Measurements from ENCODE around the gene NSG2.
A peak's percentile ranks its signal among the peaks of the same experiment; 100 is the strongest.

The NSG2 gene

DNA sequence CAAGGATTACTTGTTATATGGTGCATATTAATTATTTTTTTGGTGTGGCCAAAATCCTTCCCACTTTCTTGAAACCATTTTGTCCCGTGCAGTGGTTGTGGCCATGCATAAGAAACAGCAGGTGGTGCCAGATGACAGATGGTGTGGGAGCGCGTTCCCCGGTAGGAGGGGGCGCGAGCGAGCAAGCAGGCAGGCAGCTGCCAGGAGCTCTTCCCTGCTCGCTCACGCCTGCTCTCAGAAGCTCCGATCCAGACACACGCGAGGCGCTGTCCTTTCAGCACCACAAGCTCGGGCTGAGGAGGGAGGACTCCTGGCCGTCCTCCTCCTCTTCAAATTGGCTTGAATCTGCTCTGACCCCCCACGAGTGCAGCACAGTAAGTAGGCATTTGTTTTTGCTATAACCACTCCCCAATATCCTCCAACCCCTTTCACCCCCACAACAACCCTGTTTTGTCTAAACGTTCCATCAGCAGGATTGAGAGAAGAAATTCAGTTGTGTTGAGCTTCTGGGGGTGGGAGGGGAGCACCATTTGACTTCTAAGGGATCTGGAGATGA lies at the start of gene NSG2:
Gene NSG2, plus strand, starts transcription at position 237 of the 556 bp plus-strand sequence. CDS start 1,050 bp downstream, outside the sequence.
- DNase-seq = peak; percentile 92
- Mint-ChIP-seq H3K27me3 (ENCODE audit: low read depth, poor library complexity) (peaks cover 36% of the 10 kb centered on the region), H3K36me3 (ENCODE audit: low read depth) (no peaks in the 10 kb centered on the region), H3K4me3 (no peak within 1 kb of the TSS), H3K27ac (no peak within 1 kb of the TSS), H3K9me3 (no peaks in the 10 kb centered on the region), H3K4me1 (no peaks in the 10 kb centered on the region)
- TF ChIP-seq, protein P1, sequence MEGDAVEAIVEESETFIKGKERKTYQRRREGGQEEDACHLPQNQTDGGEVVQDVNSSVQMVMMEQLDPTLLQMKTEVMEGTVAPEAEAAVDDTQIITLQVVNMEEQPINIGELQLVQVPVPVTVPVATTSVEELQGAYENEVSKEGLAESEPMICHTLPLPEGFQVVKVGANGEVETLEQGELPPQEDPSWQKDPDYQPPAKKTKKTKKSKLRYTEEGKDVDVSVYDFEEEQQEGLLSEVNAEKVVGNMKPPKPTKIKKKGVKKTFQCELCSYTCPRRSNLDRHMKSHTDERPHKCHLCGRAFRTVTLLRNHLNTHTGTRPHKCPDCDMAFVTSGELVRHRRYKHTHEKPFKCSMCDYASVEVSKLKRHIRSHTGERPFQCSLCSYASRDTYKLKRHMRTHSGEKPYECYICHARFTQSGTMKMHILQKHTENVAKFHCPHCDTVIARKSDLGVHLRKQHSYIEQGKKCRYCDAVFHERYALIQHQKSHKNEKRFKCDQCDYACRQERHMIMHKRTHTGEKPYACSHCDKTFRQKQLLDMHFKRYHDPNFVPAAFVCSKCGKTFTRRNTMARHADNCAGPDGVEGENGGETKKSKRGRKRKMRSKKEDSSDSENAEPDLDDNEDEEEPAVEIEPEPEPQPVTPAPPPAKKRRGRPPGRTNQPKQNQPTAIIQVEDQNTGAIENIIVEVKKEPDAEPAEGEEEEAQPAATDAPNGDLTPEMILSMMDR (IDR thresholded peaks at IDR 0.05) = peak; percentile 84

DNA sequence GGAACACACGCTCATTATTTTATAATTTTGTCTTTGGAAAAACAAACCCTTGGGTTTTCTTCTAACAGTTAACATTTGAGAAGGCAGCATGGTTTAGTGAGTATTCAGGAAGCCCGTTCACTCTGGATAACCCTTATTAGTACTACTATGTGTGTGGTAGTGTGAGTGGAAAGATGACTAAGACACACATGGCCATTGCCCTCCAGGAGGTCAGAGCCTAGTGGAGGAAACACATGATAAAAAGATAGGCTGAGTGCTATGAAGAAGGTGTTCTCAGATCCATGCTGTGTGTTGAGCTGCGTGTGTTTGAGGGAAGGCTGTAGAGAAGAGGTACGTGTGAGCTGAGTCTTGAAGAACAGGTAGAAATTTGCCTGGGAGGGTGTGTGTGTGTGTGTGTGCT lies 48.2 kb upstream of the NSG2 start:
- H3K9me3 Mint-ChIP-seq = no peaks in the 10 kb centered on the region
- no peaks in the 10 kb centered on the region for H3K36me3 Mint-ChIP-seq (ENCODE audit: low read depth)
- H3K4me1 Mint-ChIP-seq = no peaks in the 10 kb centered on the region
- no peak overlapping the region for H3K4me3 Mint-ChIP-seq
- peaks cover 9% of the 10 kb centered on the region for H3K27me3 Mint-ChIP-seq (ENCODE audit: low read depth, poor library complexity)
- DNase-seq = no peak
- TF ChIP-seq, protein P1 (IDR thresholded peaks at IDR 0.05) = no peak
- no peak overlapping the region for H3K27ac Mint-ChIP-seq

DNA sequence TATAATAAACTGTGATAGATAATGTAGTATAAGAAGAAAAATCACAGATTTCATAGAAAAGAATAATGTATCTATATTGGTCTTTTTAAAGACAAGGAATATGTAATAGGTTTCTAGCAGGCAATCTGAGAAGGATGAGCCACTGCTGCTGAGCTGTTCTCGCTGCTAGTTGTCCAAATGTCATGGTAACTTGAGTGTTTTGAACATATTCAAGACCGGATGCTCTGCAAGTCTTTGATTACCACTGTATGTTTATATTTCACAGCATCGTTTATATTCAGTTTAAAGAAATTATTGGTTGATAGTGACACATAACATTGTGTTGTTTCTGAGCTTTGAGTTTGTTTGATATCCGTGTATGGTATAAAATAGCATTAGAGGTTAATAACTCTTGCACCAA lies 47.0 kb upstream of the NSG2 start:
- H3K27me3 Mint-ChIP-seq (ENCODE audit: low read depth, poor library complexity) = peaks cover 12% of the 10 kb centered on the region
- no peaks in the 10 kb centered on the region for H3K4me1 Mint-ChIP-seq
- no peak for DNase-seq
- H3K36me3 Mint-ChIP-seq (ENCODE audit: low read depth) = no peaks in the 10 kb centered on the region
- no peak overlapping the region for H3K27ac Mint-ChIP-seq
- H3K9me3 Mint-ChIP-seq = no peaks in the 10 kb centered on the region
- H3K4me3 Mint-ChIP-seq = no peak overlapping the region
- TF ChIP-seq, protein P1 (IDR thresholded peaks at IDR 0.05) = no peak

DNA sequence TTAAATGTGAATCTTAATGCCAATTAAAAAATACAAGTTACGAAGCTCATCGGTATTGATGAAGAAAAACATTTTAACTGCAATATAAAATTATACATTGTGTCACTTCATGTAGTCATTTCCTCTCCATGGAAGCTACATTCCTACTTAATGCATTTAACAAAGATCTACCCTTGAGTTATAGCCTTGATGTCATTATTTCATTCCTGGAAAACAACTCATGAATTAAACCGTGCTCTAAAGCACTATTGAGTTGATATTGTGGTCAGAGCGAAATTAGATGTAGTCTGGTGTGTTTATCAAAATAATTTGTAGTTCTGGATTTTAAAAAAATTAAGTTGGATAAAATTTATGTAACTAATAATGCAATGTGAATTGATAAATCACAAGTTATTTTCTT lies 45.4 kb upstream of the NSG2 start:
- DNase-seq = no peak
- peaks cover 12% of the 10 kb centered on the region for H3K27me3 Mint-ChIP-seq (ENCODE audit: low read depth, poor library complexity)
- no peaks in the 10 kb centered on the region for H3K4me1 Mint-ChIP-seq
- no peaks in the 10 kb centered on the region for H3K9me3 Mint-ChIP-seq
- TF ChIP-seq, protein P1 (IDR thresholded peaks at IDR 0.05) = no peak
- no peaks in the 10 kb centered on the region for H3K36me3 Mint-ChIP-seq (ENCODE audit: low read depth)
- no peak overlapping the region for H3K4me3 Mint-ChIP-seq
- no peak overlapping the region for H3K27ac Mint-ChIP-seq

DNA sequence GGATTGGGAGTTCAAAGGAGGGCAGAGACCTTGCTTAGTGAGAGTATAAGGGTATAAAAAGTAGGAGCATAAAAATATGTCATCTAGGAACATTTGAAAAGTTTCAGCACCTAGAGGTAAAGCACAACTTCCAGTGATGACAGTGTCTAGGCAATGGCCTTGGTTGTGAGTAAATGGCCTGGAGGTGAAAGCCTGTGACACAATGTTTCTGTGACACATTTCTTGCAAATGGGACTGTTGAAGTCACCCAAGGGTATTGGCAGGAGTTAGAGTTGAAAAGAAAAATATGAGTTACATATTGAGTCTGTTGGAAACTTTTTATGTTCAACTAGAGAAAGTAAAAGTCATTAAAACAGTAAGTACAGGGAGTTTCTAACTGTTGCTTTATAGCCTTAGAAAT lies 41.7 kb upstream of the NSG2 start:
- Mint-ChIP-seq H3K9me3 (no peaks in the 10 kb centered on the region), H3K27ac (no peak overlapping the region), H3K4me3 (no peak overlapping the region), H3K27me3 (ENCODE audit: low read depth, poor library complexity) (peaks cover 6% of the 10 kb centered on the region), H3K36me3 (ENCODE audit: low read depth) (no peaks in the 10 kb centered on the region), H3K4me1 (no peaks in the 10 kb centered on the region)
- no peak for DNase-seq
- TF ChIP-seq, protein P1 (IDR thresholded peaks at IDR 0.05) = no peak

DNA sequence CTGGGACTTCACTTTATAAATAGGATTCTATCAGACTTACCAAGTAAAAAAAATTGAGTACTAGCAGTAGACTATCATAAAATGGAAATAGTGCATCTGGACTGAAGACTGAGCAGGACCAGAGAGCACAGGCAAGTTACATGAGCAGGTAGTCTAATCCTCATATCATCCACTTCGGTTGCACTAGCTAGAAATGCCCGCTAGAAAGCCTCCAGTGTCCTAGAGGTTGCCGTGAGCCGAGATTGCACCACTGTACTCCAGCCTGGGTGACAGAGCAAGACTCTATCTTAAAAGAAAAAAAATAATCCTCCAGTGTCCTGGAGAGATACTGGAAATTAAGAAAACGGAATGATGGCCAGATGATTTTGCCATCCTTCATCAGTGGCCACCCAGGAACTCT lies 36.6 kb upstream of the NSG2 start:
- Mint-ChIP-seq H3K4me3 (no peak overlapping the region), H3K9me3 (peaks cover 9% of the 10 kb centered on the region), H3K27ac (no peak overlapping the region), H3K4me1 (no peaks in the 10 kb centered on the region), H3K27me3 (ENCODE audit: low read depth, poor library complexity) (peaks cover 5% of the 10 kb centered on the region), H3K36me3 (ENCODE audit: low read depth) (no peaks in the 10 kb centered on the region)
- no peak for DNase-seq
- TF ChIP-seq, protein P1 (IDR thresholded peaks at IDR 0.05) = no peak

All from nephron progenitor cell (in vitro differentiated cells).